Esophagus squamous epithelium (tissue), 5 donors: ENCODE results near the gene RAB7B. TPM values are rescaled to one million over a fixed set of nuclear protein-coding genes. Genes with fewer than 3 reads are reported as not detected.

Source experiments
- DNase-seq: peaks from one replicate; lab custom pipeline; 2025; lab: John Stamatoyannopoulos, UW
- H3K27ac ChIP-seq, 4 donors: fragments of 200-600 bp; sonication (generic); one replicate each; pipeline ENCODE4 v1.5.1; 2016 to 2019; ENCODE audit warnings: mild to moderate bottlenecking in 1 of 4
- H3K27me3 ChIP-seq, 4 donors: fragments of 200-600 bp; sonication (generic); 1 replicate in 3 of 4; 2 replicates in 1 of 4; pipeline versions ENCODE4 v1.5.1 to v1.6.0; 2017 to 2021; ENCODE audit warnings: antibody characterized with exemption in 1 of 4
- H3K36me3 ChIP-seq, 3 donors: fragments of 200-600 bp; sonication (generic); one replicate each; pipeline ENCODE4 v1.5.1; 2016 to 2019
- H3K4me1 ChIP-seq, 3 donors: fragments of 200-600 bp; sonication (generic); one replicate each; pipeline ENCODE4 v1.5.1; 2017 to 2019
- H3K4me3 ChIP-seq, 4 donors: fragments of 200-600 bp; sonication (generic); 1 replicate in 3 of 4; 2 replicates in 1 of 4; pipeline ENCODE4 v1.5.1; 2016 to 2019; ENCODE audit warnings: mild to moderate bottlenecking in 2 of 4, moderate library complexity in 1 of 4
- H3K9me3 ChIP-seq, 3 donors: fragments of 200-600 bp; sonication (generic); one replicate each; pipeline ENCODE4 v1.5.1; 2016 to 2019
- POLR2A ChIP-seq, 4 donors: fragments of 450-650 bp; IDR thresholded peaks; one replicate each; pipeline ENCODE4 v1.6.1; 2017; ENCODE audit warnings: antibody characterized with exemption in 4 of 4, mild to moderate bottlenecking in 4 of 4, moderate library complexity in 3 of 4
- WGBS, 2 donors: methylation state at CpG; one replicate each; pipeline ENCODE4 v1.1.5; 2018; 5-methylcytosine and 5-hydroxymethylcytosine counted together
- intact Hi-C: fragments of 100-400 bp; cut with DNase I; formaldehyde crosslinking; loops from one replicate; pipeline ENCODE4 v1.15.0; 2022
- total RNA-seq, 4 donors: library from RNA; depleted of rRNA; stranded (reverse); fragments of >200 nt; gene quantifications; one replicate each; pipeline ENCODE4 v1.1.0, GENCODE V29; 2016
- TF ChIP-seq, protein P1 (sequence below), 6 experiments: fragments of 450-650 bp in 4 of 6; fragments of 200-600 bp in 2 of 6; sonication (generic) in 2 of 6; IDR thresholded peaks; one replicate each; pipeline ENCODE4 v1.5.1; 2016 to 2019; ENCODE audit warnings: antibody characterized with exemption in 6 of 6, mild to moderate bottlenecking in 4 of 6, moderate library complexity in 4 of 6
- donor health status: DM: yes; HTN: yes; CAD: no.

Gene RAB7B
- total RNA-seq, 4 donors from 2014 or later: 15.8 to 24.2 (median 21.4) TPM

DNA sequence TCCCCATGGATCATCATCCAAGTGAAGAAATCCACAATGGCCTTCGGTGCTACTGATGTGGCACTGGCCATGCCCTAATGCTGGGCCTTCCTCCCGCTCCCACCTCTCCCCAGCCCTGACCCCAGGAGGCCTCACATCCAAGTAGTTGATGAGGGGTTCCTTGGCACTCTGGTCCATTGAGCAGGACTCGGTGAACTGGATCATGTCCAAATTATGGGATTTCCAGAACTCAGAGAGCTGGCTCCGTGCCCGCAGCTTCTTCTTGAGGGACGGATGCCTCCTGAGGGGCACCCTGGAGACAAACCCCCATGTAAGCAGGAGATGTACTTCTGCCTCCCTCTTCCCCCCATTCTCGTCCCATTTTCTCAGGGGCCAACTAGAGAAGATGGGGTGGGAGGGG is 19.6 kb upstream of the RAB7B start:
- H3K36me3 ChIP-seq: no peaks in the 10 kb centered on the region
- TF ChIP-seq, protein P1, sequence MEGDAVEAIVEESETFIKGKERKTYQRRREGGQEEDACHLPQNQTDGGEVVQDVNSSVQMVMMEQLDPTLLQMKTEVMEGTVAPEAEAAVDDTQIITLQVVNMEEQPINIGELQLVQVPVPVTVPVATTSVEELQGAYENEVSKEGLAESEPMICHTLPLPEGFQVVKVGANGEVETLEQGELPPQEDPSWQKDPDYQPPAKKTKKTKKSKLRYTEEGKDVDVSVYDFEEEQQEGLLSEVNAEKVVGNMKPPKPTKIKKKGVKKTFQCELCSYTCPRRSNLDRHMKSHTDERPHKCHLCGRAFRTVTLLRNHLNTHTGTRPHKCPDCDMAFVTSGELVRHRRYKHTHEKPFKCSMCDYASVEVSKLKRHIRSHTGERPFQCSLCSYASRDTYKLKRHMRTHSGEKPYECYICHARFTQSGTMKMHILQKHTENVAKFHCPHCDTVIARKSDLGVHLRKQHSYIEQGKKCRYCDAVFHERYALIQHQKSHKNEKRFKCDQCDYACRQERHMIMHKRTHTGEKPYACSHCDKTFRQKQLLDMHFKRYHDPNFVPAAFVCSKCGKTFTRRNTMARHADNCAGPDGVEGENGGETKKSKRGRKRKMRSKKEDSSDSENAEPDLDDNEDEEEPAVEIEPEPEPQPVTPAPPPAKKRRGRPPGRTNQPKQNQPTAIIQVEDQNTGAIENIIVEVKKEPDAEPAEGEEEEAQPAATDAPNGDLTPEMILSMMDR (IDR thresholded peaks at IDR 0.05): no peak
- no peak for TF ChIP-seq POLR2A (IDR thresholded peaks at IDR 0.05)
- 77 to 87% methylated on average over 4 to 6 of the region's 7 CpGs for WGBS, 2 donors
- intact Hi-C loops: loop anchor here (10.0 kb wide), 1 partner anchor 82 kb away; no protein-coding TSS in a partner anchor
- no peaks in the 10 kb centered on the region for H3K27me3 ChIP-seq
- H3K4me3 ChIP-seq: no peak overlapping the region
- no peak overlapping the region for H3K27ac ChIP-seq
- no peak for DNase-seq
- peaks cover 0 to 46% (median 8%) of the 10 kb centered on the region in 3 donors for H3K4me1 ChIP-seq
- no peaks in the 10 kb centered on the region for H3K9me3 ChIP-seq

DNA sequence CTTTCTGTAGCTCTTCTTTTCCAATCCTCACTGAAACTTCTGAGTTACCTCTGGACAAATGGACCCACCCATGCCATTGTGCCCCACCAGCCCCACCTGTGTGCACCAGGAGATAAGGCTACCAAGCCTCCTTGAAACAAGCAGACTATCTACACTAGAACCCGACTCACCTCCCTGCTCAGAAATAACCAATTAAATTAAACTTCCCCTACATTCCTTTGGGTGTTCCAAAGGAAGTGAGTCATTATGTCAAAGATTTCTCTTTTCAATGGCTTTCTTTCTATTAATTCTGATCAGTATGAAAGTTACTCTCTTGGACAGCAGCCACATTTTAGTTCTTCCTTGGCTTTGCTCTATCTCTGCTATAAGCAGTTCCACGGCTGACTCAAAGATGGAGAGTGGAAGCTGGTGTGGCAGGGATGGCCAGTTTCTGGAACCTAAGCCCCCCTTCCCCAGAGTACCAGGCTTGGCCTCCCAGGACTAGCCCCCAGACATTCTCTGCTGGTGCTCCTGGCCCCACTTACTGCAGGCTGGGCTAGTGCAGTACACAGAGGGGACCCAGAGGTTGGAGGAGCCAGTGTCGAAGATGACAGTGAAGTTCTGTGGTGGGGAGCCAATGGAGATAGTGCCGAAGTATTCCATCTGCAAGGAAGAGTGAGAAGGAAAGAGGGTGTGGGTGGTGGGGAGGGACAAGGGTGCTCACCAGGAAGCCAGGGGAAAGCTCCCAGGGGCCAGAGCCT is 18.6 kb upstream of the RAB7B start:
- H3K4me3 ChIP-seq: no peak overlapping the region
- no peak for TF ChIP-seq POLR2A (IDR thresholded peaks at IDR 0.05)
- TF ChIP-seq, protein P1 (IDR thresholded peaks at IDR 0.05): no peak
- WGBS, 2 donors: 42 to 50% methylated on average over 2 to 4 of the region's 4 CpGs
- H3K27me3 ChIP-seq: no peaks in the 10 kb centered on the region
- H3K4me1 ChIP-seq: peaks cover 0 to 46% (median 8%) of the 10 kb centered on the region in 3 donors
- H3K36me3 ChIP-seq: no peaks in the 10 kb centered on the region
- no peaks in the 10 kb centered on the region for H3K9me3 ChIP-seq
- no peak overlapping the region for H3K27ac ChIP-seq
- intact Hi-C loops: loop anchor here (10.0 kb wide), 1 partner anchor 83 kb away; no protein-coding TSS in a partner anchor
- no peak for DNase-seq

DNA sequence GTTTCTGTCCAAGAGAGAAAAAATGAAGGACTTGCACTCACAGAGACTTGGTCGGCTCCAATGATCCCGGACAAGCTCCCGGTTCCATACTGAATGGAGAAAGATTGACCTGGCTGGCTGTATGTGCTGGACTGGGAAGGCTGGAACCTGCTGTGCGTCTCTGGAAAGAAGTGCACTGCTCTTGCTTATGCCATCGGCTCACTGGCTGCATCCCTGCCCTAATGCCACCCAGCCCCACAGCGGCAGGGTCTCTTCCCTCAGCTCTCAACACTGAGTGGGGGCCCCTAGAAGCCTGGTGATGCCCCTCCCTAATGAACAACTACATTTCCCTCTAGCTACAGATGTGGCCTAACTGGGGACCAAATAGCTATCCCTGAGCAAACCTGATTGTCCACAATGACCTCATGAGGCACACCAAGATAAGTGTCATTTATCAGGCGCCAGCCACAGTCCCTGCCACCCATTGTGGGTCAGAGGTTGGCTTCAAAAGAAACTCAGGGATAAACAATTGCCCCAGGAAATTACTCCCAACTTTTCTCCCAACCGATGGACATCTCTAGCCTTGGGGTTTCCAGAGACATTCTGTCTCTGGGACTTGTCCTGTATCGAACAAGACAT is 17.9 kb upstream of the RAB7B start:
- H3K27ac ChIP-seq: no peak overlapping the region
- intact Hi-C loops: loop anchor here (10.0 kb wide), 1 partner anchor 84 kb away; no protein-coding TSS in a partner anchor
- H3K9me3 ChIP-seq: no peaks in the 10 kb centered on the region
- H3K27me3 ChIP-seq: no peaks in the 10 kb centered on the region
- no peak for TF ChIP-seq POLR2A (IDR thresholded peaks at IDR 0.05)
- TF ChIP-seq, protein P1 (IDR thresholded peaks at IDR 0.05): no peak
- no peaks in the 10 kb centered on the region for H3K36me3 ChIP-seq
- H3K4me3 ChIP-seq: no peak overlapping the region
- peaks cover 0 to 46% (median 8%) of the 10 kb centered on the region in 3 donors for H3K4me1 ChIP-seq
- no peak for DNase-seq
- 71 to 88% methylated on average over 5 to 9 of the region's 9 CpGs for whole genome bisulfite sequencing, 2 donors

DNA sequence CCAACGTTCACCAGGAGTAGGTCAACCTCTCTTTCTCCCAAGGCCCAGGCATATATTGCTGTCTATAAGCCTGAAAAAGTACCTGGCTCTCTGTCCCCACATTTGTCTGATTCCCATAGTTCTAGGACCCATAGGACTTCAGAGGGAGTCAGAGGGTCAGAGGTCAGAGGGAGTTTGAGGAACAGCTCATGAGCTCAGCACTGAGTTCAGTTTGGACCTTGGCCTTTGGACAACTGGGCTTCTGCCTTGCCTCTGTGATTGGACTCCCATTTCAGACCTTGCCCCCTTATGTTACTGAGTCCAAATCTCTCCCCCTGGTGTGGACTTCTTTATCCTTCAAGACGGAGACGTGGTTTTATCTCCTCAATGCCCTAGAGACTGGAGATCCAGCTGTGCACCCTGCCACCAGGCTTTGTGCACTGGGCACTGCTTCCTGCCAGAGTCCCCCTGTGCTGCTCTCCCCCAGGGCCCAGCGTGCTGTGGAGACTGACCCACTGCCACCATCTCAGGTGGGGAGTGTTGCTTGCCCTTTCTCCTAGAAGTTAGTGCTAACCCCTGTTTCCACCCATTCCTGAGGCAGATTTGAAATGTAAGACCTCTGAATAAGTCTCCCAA is 17.3 kb upstream of the RAB7B start:
- intact Hi-C loops: loop anchor here (10.0 kb wide), 1 partner anchor 84 kb away; no protein-coding TSS in a partner anchor
- WGBS, 2 donors: 94 to 97% methylated on average over 2 to 4 of the region's 4 CpGs
- Histone ChIP-seq H3K4me1 (peaks cover 0 to 40% (median 6%) of the 10 kb centered on the region in 3 donors), H3K36me3 (no peaks in the 10 kb centered on the region), H3K27ac (no peak overlapping the region), H3K4me3 (no peak overlapping the region), H3K27me3 (no peaks in the 10 kb centered on the region), H3K9me3 (no peaks in the 10 kb centered on the region)
- no peak for DNase-seq
- no peak for TF ChIP-seq POLR2A (IDR thresholded peaks at IDR 0.05)
- TF ChIP-seq, protein P1 (IDR thresholded peaks at IDR 0.05): no peak
